HEK293 (cell line): ENCODE data around the gene MAPK9.

Source experiments
- FEZF1 ChIP-seq: fragments of 450-650 bp; formaldehyde crosslinking; IDR thresholded peaks from 2 replicates; pipeline ENCODE4 v1.5.1; 2016; ENCODE audit warnings: missing biosample characterization, missing genetic modification characterization
- GFI1B ChIP-seq: fragments of 450-650 bp; formaldehyde crosslinking; IDR thresholded peaks from 2 replicates; pipeline ENCODE4 v1.5.1; 2016; ENCODE audit warnings: missing biosample characterization, missing genetic modification characterization
- GLIS2 ChIP-seq: fragments of 450-650 bp; formaldehyde crosslinking; IDR thresholded peaks from 2 replicates; pipeline ENCODE4 v1.5.1; 2016; ENCODE audit warnings: missing biosample characterization, missing genetic modification characterization
- SCRT1 ChIP-seq: fragments of 450-650 bp; formaldehyde crosslinking; IDR thresholded peaks from 2 replicates; pipeline ENCODE4 v1.5.1; 2016; ENCODE audit warnings: missing biosample characterization, missing genetic modification characterization, borderline replicate concordance
- SP3 ChIP-seq: fragments of 450-650 bp; formaldehyde crosslinking; IDR thresholded peaks from 2 replicates; pipeline ENCODE4 v1.5.1; 2016; ENCODE audit warnings: missing biosample characterization, missing genetic modification characterization
- ZBTB17 ChIP-seq: fragments of 450-650 bp; formaldehyde crosslinking; IDR thresholded peaks from 2 replicates; pipeline ENCODE4 v1.5.1; 2016; ENCODE audit warnings: missing biosample characterization, missing genetic modification characterization
- ZIC2 ChIP-seq: fragments of 450-650 bp; formaldehyde crosslinking; IDR thresholded peaks from 2 replicates; pipeline ENCODE4 v1.5.1; 2016; ENCODE audit warnings: missing biosample characterization, missing genetic modification characterization
- ZNF23 ChIP-seq: fragments of 450-650 bp; formaldehyde crosslinking; IDR thresholded peaks from 2 replicates; pipeline ENCODE4 v1.5.1; 2016; ENCODE audit warnings: missing biosample characterization, missing genetic modification characterization, borderline replicate concordance
- ZNF292 ChIP-seq: fragments of 450-650 bp; formaldehyde crosslinking; IDR thresholded peaks from 2 replicates; pipeline ENCODE4 v1.5.1; 2016; ENCODE audit warnings: low read depth, missing biosample characterization, missing genetic modification characterization, borderline replicate concordance
- ZNF311 ChIP-seq: fragments of 450-650 bp; formaldehyde crosslinking; IDR thresholded peaks from 2 replicates; pipeline ENCODE4 v1.5.1; 2017; ENCODE audit warnings: missing biosample characterization, missing genetic modification characterization, borderline replicate concordance
- ZNF341 ChIP-seq: fragments of 450-650 bp; formaldehyde crosslinking; IDR thresholded peaks from 2 replicates; pipeline ENCODE4; 2016; ENCODE audit warnings: low read depth, missing biosample characterization, missing genetic modification characterization
- ZNF366 ChIP-seq: fragments of 450-650 bp; formaldehyde crosslinking; conservative IDR thresholded peaks from 2 replicates; pipeline ENCODE4 v1.5.1; 2016; ENCODE audit warnings: missing biosample characterization, missing genetic modification characterization
- ZNF391 ChIP-seq: fragments of 450-650 bp; formaldehyde crosslinking; IDR thresholded peaks from 2 replicates; pipeline ENCODE4 v1.5.1; 2016; ENCODE audit warnings: low read depth, missing biosample characterization, missing genetic modification characterization, borderline replicate concordance
- ZNF473 ChIP-seq: fragments of 450-650 bp; formaldehyde crosslinking; IDR thresholded peaks from 2 replicates; pipeline ENCODE4 v1.5.1; 2017; ENCODE audit warnings: missing biosample characterization, missing genetic modification characterization
- ZNF48 ChIP-seq: fragments of 450-650 bp; formaldehyde crosslinking; IDR thresholded peaks from 2 replicates; pipeline ENCODE4 v1.5.1; 2016; ENCODE audit warnings: missing biosample characterization, missing genetic modification characterization
- ZNF629 ChIP-seq: fragments of 450-650 bp; formaldehyde crosslinking; IDR thresholded peaks from 2 replicates; pipeline ENCODE4 v1.5.1; 2017; ENCODE audit warnings: missing biosample characterization, missing genetic modification characterization
- ZNF660 ChIP-seq: fragments of 450-650 bp; IDR thresholded peaks from 2 replicates; pipeline ENCODE4 v1.5.1; 2018; ENCODE audit warnings: missing biosample characterization, mild to moderate bottlenecking, missing genetic modification characterization
- ZNF747 ChIP-seq: fragments of 450-650 bp; formaldehyde crosslinking; IDR thresholded peaks from 2 replicates; pipeline ENCODE4 v1.5.1; 2016; ENCODE audit warnings: missing biosample characterization, missing genetic modification characterization
- ZSCAN16 ChIP-seq: fragments of 450-650 bp; formaldehyde crosslinking; IDR thresholded peaks from 2 replicates; pipeline ENCODE4 v1.5.1; 2016; ENCODE audit warnings: missing biosample characterization, missing genetic modification characterization
- ZSCAN30 ChIP-seq: fragments of 450-650 bp; IDR thresholded peaks from 2 replicates; pipeline ENCODE4 v1.5.1; 2018; ENCODE audit warnings: missing biosample characterization, mild to moderate bottlenecking, missing genetic modification characterization, moderate library complexity
- ZXDB ChIP-seq: fragments of 450-650 bp; formaldehyde crosslinking; IDR thresholded peaks from 2 replicates; pipeline ENCODE4 v1.5.1; 2016; ENCODE audit warnings: missing biosample characterization, missing genetic modification characterization
- TF ChIP-seq, protein P1 (sequence below): fragments of 450-650 bp; formaldehyde crosslinking; IDR thresholded peaks from 2 replicates; pipeline ENCODE4 v1.5.1; 2016; ENCODE audit warnings: missing biosample characterization, missing genetic modification characterization
- TF ChIP-seq, protein P2 (sequence below): fragments of 450-650 bp; formaldehyde crosslinking; IDR thresholded peaks from 2 replicates; pipeline ENCODE4 v1.5.1; 2016; ENCODE audit warnings: missing biosample characterization, missing genetic modification characterization
- TF ChIP-seq, protein P3 (sequence below): fragments of 450-650 bp; formaldehyde crosslinking; IDR thresholded peaks from 2 replicates; pipeline ENCODE4 v1.5.1; 2017; ENCODE audit warnings: missing biosample characterization, missing genetic modification characterization
- TF ChIP-seq, protein P4 (sequence below): fragments of 450-650 bp; formaldehyde crosslinking; IDR thresholded peaks from 2 replicates; pipeline ENCODE4 v1.5.1; 2016; ENCODE audit warnings: missing biosample characterization, missing genetic modification characterization
- TF ChIP-seq, protein P5 (sequence below): fragments of 450-650 bp; formaldehyde crosslinking; IDR thresholded peaks from 2 replicates; pipeline ENCODE4 v1.5.1; 2017; ENCODE audit warnings: missing biosample characterization, missing genetic modification characterization

Gene MAPK9

DNA sequence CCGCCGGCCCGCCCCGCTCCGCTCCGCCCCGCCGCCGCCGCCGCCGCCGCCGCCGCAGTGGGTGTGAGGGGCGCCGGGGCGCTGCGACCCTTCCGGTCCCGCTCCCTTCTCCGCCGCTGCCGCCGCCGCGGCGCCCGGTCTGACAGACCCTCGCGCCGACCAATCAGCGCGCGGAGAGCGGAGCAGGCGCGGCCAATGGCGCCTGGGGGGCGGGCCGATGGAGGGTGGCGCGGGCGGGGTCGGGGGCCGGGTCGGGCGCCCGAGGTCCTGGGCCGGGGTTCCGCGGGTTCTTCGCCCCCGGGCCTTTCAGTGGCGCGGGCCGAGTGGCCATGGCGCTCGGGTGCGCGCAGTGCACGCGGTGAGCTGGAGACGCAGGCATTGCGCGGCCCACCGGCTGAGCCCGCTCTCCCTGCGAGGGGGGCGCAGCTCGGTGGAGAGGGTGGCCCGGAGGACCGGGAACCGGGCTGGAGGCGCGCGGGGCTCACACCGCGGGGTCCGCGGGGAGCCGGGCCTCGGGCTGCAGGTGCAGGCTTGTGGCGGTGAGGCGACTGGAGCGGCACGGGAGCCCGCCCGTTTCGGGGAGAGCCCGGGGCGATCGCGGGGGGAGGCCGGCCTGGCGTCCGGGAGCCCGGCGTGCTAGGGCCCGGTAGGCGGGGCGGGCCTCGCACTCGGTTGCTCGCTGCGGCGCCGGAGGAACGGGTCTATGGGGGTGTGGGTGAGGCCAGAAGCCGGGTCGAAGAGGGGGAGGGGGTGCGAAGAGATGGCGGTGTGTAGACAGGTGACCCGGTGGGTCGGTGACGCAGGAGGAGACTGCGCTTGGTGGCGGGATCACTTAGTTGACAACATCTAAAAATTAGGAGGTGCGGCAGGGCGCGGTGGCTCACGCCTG lies at the start of gene MAPK9 (continued):
- TF ChIP-seq, protein P1, sequence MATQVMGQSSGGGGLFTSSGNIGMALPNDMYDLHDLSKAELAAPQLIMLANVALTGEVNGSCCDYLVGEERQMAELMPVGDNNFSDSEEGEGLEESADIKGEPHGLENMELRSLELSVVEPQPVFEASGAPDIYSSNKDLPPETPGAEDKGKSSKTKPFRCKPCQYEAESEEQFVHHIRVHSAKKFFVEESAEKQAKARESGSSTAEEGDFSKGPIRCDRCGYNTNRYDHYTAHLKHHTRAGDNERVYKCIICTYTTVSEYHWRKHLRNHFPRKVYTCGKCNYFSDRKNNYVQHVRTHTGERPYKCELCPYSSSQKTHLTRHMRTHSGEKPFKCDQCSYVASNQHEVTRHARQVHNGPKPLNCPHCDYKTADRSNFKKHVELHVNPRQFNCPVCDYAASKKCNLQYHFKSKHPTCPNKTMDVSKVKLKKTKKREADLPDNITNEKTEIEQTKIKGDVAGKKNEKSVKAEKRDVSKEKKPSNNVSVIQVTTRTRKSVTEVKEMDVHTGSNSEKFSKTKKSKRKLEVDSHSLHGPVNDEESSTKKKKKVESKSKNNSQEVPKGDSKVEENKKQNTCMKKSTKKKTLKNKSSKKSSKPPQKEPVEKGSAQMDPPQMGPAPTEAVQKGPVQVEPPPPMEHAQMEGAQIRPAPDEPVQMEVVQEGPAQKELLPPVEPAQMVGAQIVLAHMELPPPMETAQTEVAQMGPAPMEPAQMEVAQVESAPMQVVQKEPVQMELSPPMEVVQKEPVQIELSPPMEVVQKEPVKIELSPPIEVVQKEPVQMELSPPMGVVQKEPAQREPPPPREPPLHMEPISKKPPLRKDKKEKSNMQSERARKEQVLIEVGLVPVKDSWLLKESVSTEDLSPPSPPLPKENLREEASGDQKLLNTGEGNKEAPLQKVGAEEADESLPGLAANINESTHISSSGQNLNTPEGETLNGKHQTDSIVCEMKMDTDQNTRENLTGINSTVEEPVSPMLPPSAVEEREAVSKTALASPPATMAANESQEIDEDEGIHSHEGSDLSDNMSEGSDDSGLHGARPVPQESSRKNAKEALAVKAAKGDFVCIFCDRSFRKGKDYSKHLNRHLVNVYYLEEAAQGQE = no peak
- TF ChIP-seq, protein P2, sequence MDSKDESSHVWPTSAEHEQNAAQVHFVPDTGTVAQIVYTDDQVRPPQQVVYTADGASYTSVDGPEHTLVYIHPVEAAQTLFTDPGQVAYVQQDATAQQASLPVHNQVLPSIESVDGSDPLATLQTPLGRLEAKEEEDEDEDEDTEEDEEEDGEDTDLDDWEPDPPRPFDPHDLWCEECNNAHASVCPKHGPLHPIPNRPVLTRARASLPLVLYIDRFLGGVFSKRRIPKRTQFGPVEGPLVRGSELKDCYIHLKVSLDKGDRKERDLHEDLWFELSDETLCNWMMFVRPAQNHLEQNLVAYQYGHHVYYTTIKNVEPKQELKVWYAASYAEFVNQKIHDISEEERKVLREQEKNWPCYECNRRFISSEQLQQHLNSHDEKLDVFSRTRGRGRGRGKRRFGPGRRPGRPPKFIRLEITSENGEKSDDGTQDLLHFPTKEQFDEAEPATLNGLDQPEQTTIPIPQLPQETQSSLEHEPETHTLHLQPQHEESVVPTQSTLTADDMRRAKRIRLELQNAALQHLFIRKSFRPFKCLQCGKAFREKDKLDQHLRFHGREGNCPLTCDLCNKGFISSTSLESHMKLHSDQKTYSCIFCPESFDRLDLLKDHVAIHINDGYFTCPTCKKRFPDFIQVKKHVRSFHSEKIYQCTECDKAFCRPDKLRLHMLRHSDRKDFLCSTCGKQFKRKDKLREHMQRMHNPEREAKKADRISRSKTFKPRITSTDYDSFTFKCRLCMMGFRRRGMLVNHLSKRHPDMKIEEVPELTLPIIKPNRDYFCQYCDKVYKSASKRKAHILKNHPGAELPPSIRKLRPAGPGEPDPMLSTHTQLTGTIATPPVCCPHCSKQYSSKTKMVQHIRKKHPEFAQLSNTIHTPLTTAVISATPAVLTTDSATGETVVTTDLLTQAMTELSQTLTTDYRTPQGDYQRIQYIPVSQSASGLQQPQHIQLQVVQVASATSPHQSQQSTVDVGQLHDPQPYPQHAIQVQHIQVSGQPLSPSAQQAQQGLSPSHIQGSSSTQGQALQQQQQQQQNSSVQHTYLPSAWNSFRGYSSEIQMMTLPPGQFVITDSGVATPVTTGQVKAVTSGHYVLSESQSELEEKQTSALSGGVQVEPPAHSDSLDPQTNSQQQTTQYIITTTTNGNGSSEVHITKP (tag by site-specific recombination) = peak; percentile 49
- TF ChIP-seq ZNF341 (tag by site-specific recombination) = no peak
- TF ChIP-seq ZNF660 (tag by site-specific recombination) = 0 out of 2 replicates have a peak, but pooled peaks have one; percentile 43
- TF ChIP-seq ZNF311 (tag by site-specific recombination) = no peak
- TF ChIP-seq ZNF747 (tag by site-specific recombination) = no peak
- no peak for TF ChIP-seq SCRT1 (tag by site-specific recombination)
- no peak for TF ChIP-seq ZNF48 (tag by site-specific recombination)
- TF ChIP-seq ZSCAN30 (tag by site-specific recombination) = peak; percentile 61; the same call in 1 of the 2 replicates
- TF ChIP-seq ZNF629 (tag by site-specific recombination) = peak; percentile 61; the same call in 1 of the 2 replicates
- TF ChIP-seq ZNF292 (tag by site-specific recombination) = no peak
- no peak for TF ChIP-seq GFI1B (tag by site-specific recombination)
- TF ChIP-seq ZNF366 (tag by site-specific recombination) = no peak
- TF ChIP-seq, protein P3, sequence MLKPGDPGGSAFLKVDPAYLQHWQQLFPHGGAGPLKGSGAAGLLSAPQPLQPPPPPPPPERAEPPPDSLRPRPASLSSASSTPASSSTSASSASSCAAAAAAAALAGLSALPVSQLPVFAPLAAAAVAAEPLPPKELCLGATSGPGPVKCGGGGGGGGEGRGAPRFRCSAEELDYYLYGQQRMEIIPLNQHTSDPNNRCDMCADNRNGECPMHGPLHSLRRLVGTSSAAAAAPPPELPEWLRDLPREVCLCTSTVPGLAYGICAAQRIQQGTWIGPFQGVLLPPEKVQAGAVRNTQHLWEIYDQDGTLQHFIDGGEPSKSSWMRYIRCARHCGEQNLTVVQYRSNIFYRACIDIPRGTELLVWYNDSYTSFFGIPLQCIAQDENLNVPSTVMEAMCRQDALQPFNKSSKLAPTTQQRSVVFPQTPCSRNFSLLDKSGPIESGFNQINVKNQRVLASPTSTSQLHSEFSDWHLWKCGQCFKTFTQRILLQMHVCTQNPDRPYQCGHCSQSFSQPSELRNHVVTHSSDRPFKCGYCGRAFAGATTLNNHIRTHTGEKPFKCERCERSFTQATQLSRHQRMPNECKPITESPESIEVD (tag by site-specific recombination) = no peak
- TF ChIP-seq, protein P4, sequence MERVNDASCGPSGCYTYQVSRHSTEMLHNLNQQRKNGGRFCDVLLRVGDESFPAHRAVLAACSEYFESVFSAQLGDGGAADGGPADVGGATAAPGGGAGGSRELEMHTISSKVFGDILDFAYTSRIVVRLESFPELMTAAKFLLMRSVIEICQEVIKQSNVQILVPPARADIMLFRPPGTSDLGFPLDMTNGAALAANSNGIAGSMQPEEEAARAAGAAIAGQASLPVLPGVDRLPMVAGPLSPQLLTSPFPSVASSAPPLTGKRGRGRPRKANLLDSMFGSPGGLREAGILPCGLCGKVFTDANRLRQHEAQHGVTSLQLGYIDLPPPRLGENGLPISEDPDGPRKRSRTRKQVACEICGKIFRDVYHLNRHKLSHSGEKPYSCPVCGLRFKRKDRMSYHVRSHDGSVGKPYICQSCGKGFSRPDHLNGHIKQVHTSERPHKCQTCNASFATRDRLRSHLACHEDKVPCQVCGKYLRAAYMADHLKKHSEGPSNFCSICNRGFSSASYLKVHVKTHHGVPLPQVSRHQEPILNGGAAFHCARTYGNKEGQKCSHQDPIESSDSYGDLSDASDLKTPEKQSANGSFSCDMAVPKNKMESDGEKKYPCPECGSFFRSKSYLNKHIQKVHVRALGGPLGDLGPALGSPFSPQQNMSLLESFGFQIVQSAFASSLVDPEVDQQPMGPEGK = peak; percentile 81
- no peak for TF ChIP-seq FEZF1 (tag by site-specific recombination)
- TF ChIP-seq, protein P5, sequence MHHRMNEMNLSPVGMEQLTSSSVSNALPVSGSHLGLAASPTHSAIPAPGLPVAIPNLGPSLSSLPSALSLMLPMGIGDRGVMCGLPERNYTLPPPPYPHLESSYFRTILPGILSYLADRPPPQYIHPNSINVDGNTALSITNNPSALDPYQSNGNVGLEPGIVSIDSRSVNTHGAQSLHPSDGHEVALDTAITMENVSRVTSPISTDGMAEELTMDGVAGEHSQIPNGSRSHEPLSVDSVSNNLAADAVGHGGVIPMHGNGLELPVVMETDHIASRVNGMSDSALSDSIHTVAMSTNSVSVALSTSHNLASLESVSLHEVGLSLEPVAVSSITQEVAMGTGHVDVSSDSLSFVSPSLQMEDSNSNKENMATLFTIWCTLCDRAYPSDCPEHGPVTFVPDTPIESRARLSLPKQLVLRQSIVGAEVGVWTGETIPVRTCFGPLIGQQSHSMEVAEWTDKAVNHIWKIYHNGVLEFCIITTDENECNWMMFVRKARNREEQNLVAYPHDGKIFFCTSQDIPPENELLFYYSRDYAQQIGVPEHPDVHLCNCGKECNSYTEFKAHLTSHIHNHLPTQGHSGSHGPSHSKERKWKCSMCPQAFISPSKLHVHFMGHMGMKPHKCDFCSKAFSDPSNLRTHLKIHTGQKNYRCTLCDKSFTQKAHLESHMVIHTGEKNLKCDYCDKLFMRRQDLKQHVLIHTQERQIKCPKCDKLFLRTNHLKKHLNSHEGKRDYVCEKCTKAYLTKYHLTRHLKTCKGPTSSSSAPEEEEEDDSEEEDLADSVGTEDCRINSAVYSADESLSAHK (tag by site-specific recombination) = no peak
- TF ChIP-seq GLIS2 (tag by site-specific recombination) = peak; percentile 69; the same call in 1 of the 2 replicates
- TF ChIP-seq ZSCAN16 (tag by site-specific recombination) = no peak
- TF ChIP-seq ZNF391 (tag by site-specific recombination) = no peak; the same call in 1 of the 2 replicates
- 0 out of 2 replicates have a peak, but pooled peaks have one; percentile 47 for TF ChIP-seq ZXDB (tag by site-specific recombination)
- TF ChIP-seq ZBTB17 (tag by site-specific recombination) = no peak
- 0 out of 2 replicates have a peak, but pooled peaks have one; percentile 38 for TF ChIP-seq SP3 (tag by site-specific recombination)
- no peak; the same call in none of the 2 replicates for TF ChIP-seq ZIC2 (tag by site-specific recombination)
- no peak for TF ChIP-seq ZNF23 (tag by site-specific recombination)
- TF ChIP-seq ZNF473 = no peak
